Mesenchymal stem cell (in vitro differentiated cells and primary cell): Measurements from ENCODE around the gene ITGAL.

ENCODE experiments used
- DNase-seq: peaks from one replicate; pipeline ENCODE4 v3.0.0-alpha.2; 2013
- H2AFZ ChIP-seq: one replicate; pipeline ENCODE4 v1.6.1; 2013; ENCODE audit warnings: low read depth, mild to moderate bottlenecking, control low read depth, inconsistent platforms, low read length, moderate library complexity
- H2AK5ac ChIP-seq: 2 replicates; pipeline ENCODE4 v1.6.1; 2013; ENCODE audit warnings: low read length, moderate library complexity, mild to moderate bottlenecking, inconsistent platforms; ENCODE audit not compliant: severe bottlenecking
- H2BK120ac ChIP-seq: one replicate; pipeline ENCODE4 v1.6.1; 2013; ENCODE audit warnings: low read depth, mild to moderate bottlenecking, inconsistent platforms, low read length, moderate library complexity
- H2BK12ac ChIP-seq, 2 experiments: one replicate each; pipeline ENCODE4 v1.6.1; 2013; ENCODE audit warnings: inconsistent platforms in 2 of 2, low read length in 2 of 2, mild to moderate bottlenecking in 2 of 2, moderate library complexity in 2 of 2, control low read depth in 1 of 2
- H2BK15ac ChIP-seq: one replicate; pipeline ENCODE4 v1.6.1; 2013; ENCODE audit warnings: mild to moderate bottlenecking, low read depth, inconsistent platforms; ENCODE audit not compliant: poor library complexity, severe bottlenecking
- H2BK5ac ChIP-seq: 2 replicates; pipeline ENCODE4 v1.6.1; 2013; ENCODE audit warnings: low read depth, mild to moderate bottlenecking, low read length, control low read depth, inconsistent platforms; ENCODE audit not compliant: poor library complexity, severe bottlenecking
- H3K14ac ChIP-seq, 2 experiments: one replicate each; pipeline ENCODE4 v1.6.1; 2013; ENCODE audit warnings: inconsistent platforms in 2 of 2, low read length in 2 of 2, control low read depth in 1 of 2, mild to moderate bottlenecking in 1 of 2, moderate library complexity in 1 of 2
- H3K18ac ChIP-seq, 2 experiments: one replicate each; pipeline ENCODE4 v1.6.1; 2013; ENCODE audit warnings: inconsistent platforms in 2 of 2, low read length in 2 of 2, control low read depth in 1 of 2, low read depth in 1 of 2, mild to moderate bottlenecking in 1 of 2
- H3K23ac ChIP-seq, 2 experiments: one replicate each; pipeline ENCODE4 v1.6.1; 2013; ENCODE audit warnings: inconsistent platforms in 2 of 2, low read length in 2 of 2, mild to moderate bottlenecking in 2 of 2, moderate library complexity in 2 of 2, control low read depth in 1 of 2
- H3K27ac ChIP-seq: 2 replicates; pipeline ENCODE4 v1.5.1; 2013; ENCODE audit warnings: mild to moderate bottlenecking, moderate library complexity, low read length, control low read depth, inconsistent platforms; ENCODE audit not compliant: poor library complexity, severe bottlenecking
- H3K27me3 ChIP-seq, 2 experiments: 2 replicates each; pipeline versions ENCODE4 v1.6.1 to v1.7.0; 2013; ENCODE audit warnings: low read length in 2 of 2, mild to moderate bottlenecking in 2 of 2, moderate library complexity in 2 of 2, control low read depth in 1 of 2, inconsistent platforms in 1 of 2; ENCODE audit not compliant: control insufficient read depth in 1 of 2, insufficient read depth in 1 of 2
- H3K36me3 ChIP-seq, 2 experiments: 2 replicates each; pipeline versions ENCODE4 v1.6.1 to v1.7.0; 2013; ENCODE audit warnings: low read length in 2 of 2, control low read depth in 1 of 2, inconsistent platforms in 1 of 2, low read depth in 1 of 2, mild to moderate bottlenecking in 1 of 2; ENCODE audit not compliant: insufficient read depth in 2 of 2, control insufficient read depth in 1 of 2
- H3K4ac ChIP-seq, 2 experiments: one replicate each; pipeline ENCODE4 v1.6.1; 2013; ENCODE audit warnings: inconsistent platforms in 2 of 2, low read length in 2 of 2, mild to moderate bottlenecking in 2 of 2, moderate library complexity in 2 of 2, control low read depth in 1 of 2, low read depth in 1 of 2
- H3K4me1 ChIP-seq: 2 replicates; pipeline ENCODE4 v1.6.1; 2013; ENCODE audit warnings: low read depth, low read length, control low read depth; ENCODE audit not compliant: control insufficient read depth, insufficient read depth
- H3K4me2 ChIP-seq: 2 replicates; pipeline ENCODE4 v1.6.1; 2013; ENCODE audit warnings: low read length, mild to moderate bottlenecking, inconsistent platforms; ENCODE audit not compliant: poor library complexity, severe bottlenecking
- H3K4me3 ChIP-seq, 2 experiments: 2 replicates each; pipeline versions ENCODE4 v1.5.1 to v1.7.0; 2013; ENCODE audit warnings: low read length in 2 of 2, mild to moderate bottlenecking in 2 of 2, control low read depth in 1 of 2, low read depth in 1 of 2; ENCODE audit not compliant: insufficient read depth in 1 of 2
- H3K79me1 ChIP-seq: replicated peaks from 2 replicates; pipeline ENCODE4 v1.6.1; 2013; ENCODE audit warnings: mild to moderate bottlenecking, control low read depth, low read length, inconsistent platforms; ENCODE audit not compliant: poor library complexity, severe bottlenecking
- H3K9ac ChIP-seq: 2 replicates; pipeline ENCODE4 v1.7.0; 2013; ENCODE audit warnings: mild to moderate bottlenecking, low read length, moderate library complexity
- H3K9me3 ChIP-seq: 2 replicates; pipeline ENCODE4 v1.7.0; 2013; ENCODE audit warnings: mild to moderate bottlenecking, low read length; ENCODE audit not compliant: control insufficient read depth
- H4K8ac ChIP-seq: one replicate; pipeline ENCODE4 v1.6.1; 2013; ENCODE audit warnings: inconsistent platforms, mild to moderate bottlenecking, low read length, moderate library complexity
- H4K91ac ChIP-seq: one replicate; pipeline ENCODE4 v1.6.1; 2013; ENCODE audit warnings: mild to moderate bottlenecking, low read length, inconsistent platforms
- WGBS: methylation state at CpG from one replicate; pipeline ENCODE4 v1.1.7; 2013; ENCODE audit warnings: mixed read lengths; 5-methylcytosine and 5-hydroxymethylcytosine counted together

The ITGAL gene

DNA sequence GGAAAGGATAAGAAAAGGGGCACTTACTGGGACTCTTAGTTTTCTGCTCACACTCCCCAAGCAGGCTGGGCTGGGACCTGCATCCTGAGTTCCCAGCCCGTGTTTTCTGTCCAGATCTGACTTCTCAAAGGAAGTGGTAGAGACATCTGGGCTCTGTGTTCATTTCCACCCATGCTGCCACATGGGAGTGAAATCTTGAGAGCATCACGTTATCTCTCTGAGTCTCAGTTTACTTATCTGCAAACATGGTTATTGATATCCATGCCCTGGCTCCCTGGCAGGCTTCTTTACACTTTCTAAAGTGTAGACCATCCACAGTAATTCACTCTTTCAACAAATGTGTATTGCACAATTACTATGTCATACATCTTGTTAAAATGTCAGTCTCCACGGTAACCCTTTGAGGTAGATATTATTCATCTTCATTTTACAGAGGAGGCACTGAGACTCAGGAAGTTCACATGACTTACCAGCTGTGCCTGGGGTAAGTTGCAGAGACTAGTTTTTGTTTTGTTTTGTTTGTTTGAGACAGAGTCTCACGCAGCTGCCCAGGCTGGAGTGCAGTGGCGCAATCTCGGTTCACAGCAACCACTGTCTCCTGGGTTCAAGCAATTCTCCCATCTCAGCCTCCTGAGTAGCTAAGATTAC, 95.6 kb downstream of the ITGAL start:
- WGBS = 11% methylated on average over 3 of the region's 6 CpGs
- Histone ChIP-seq H3K9ac (peak overlapping the region; percentile 38), H3K23ac (no peak overlapping the region), H3K79me1 (peaks cover 12% of the 10 kb centered on the region), H2AK5ac (no peak overlapping the region), H2BK12ac (no peak overlapping the region), H3K4me1 (peaks cover 13% of the 10 kb centered on the region), H3K27me3 (peaks cover 0 to 5% of the 10 kb centered on the region in 2 experiments), H2BK120ac (no peak overlapping the region), H3K27ac (no peak overlapping the region), H4K91ac (peak overlapping the region; percentile 12), H2AFZ (no peak overlapping the region), H3K4me2 (no peak overlapping the region), H3K14ac (no peak overlapping the region), H4K8ac (no peak overlapping the region), H3K9me3 (no peaks in the 10 kb centered on the region), H3K4ac (no peak overlapping the region), H3K18ac (peak overlapping the region in 1 of 2 experiments; percentile 57), H3K4me3 (no peak overlapping the region), H3K36me3 (peaks cover 0 to 9% of the 10 kb centered on the region in 2 experiments), H2BK15ac (no peak overlapping the region), H2BK5ac (no peak overlapping the region)
- peak; percentile 93 for DNase-seq

DNA sequence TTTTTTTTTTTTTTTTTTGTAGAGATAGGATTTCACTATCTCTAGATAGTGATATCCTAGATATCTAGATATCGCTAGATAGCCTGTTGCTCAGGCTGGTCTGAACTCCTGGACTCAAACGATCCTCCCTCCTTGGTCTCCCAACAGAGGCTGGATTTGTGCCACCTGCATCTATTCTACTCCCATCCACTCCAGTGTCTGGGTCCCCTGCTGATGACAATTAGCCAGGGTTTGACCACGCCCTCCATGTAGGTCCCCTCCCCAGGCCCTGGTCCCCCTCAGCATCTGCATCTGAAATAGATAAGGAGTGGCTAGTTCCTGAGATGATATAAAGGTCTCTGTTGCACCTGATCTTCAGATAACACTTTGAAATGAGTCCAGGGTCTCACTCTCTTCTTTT, 96.7 kb downstream of the ITGAL start:
- no peak overlapping the region for H4K91ac ChIP-seq
- H2BK12ac ChIP-seq = peak overlapping the region in 1 of 2 experiments; percentile 42
- DNase-seq = no peak
- peaks cover 0 to 9% of the 10 kb centered on the region in 2 experiments for H3K36me3 ChIP-seq
- no peak overlapping the region for H2AK5ac ChIP-seq
- no peak overlapping the region for H2BK5ac ChIP-seq
- no peak overlapping the region for H3K9ac ChIP-seq
- H3K27ac ChIP-seq = no peak overlapping the region
- H3K27me3 ChIP-seq = peaks cover 0 to 5% of the 10 kb centered on the region in 2 experiments
- peaks cover 13% of the 10 kb centered on the region for H3K4me1 ChIP-seq
- H2BK120ac ChIP-seq = no peak overlapping the region
- H3K79me1 ChIP-seq = peaks cover 12% of the 10 kb centered on the region
- no peak overlapping the region for H3K23ac ChIP-seq
- H3K14ac ChIP-seq = no peak overlapping the region
- peak overlapping the region; percentile 46 for H2BK15ac ChIP-seq
- no peak overlapping the region for H3K4ac ChIP-seq
- H3K4me2 ChIP-seq = no peak overlapping the region
- H3K4me3 ChIP-seq = no peak overlapping the region
- no peak overlapping the region for H2AFZ ChIP-seq
- 94% methylated on average over 2 of the region's 3 CpGs for WGBS
- no peak overlapping the region for H3K18ac ChIP-seq
- H3K9me3 ChIP-seq = no peaks in the 10 kb centered on the region
- no peak overlapping the region for H4K8ac ChIP-seq

DNA sequence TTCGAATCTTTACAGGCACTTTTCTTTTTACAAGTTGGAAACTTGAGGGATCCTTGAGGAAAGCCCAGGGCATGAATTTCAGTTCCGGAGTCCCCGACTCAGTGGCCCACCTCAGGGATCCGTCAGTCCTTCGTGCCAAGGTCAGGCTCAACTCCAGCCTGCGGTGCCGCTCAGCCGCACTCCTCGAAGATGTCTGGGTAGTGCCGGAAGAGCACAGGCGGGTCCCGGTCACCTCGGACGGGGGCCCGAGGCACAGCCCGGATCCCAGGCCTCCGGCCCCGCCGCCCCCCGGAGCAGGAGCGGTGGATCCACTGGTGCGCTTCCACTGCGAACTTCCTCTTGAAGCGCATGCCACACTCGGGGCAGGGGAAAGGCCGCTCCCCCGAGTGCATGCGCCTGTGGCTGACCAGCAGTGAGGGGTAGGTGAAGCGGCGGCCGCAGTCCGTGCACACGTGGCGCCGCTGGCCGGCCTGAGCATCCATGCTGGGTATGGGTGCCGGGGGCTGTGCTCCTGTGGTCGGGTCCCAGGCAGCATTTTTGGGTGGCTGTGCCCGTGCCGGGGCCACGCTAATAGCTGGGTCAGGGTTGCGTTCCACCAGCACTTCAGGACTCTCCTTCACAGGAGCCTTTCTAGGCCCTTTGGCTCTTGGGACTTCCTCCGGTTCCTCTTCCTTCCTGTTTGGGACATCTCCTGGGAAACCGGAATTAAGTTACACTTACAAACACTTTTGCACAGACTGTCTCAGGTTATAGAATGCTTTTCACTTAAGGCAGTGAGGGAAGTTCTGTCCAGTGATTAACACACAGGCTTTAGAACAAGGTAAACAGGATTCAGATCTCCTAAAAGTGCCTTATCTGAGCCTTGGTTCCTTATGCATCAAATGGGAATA, 97.4 kb downstream of the ITGAL start:
- H3K18ac ChIP-seq = peak overlapping the region; percentile 27 to 70
- peak; percentile 17 for DNase-seq
- peak overlapping the region; percentile 23 for H2BK120ac ChIP-seq
- peaks cover 0 to 9% of the 10 kb centered on the region in 2 experiments for H3K36me3 ChIP-seq
- H2BK12ac ChIP-seq = peak overlapping the region in 1 of 2 experiments; percentile 87
- H3K23ac ChIP-seq = peak overlapping the region in 1 of 2 experiments; percentile 11
- peak overlapping the region; percentile 67 for H4K8ac ChIP-seq
- no peaks in the 10 kb centered on the region for H3K9me3 ChIP-seq
- peaks cover 0 to 5% of the 10 kb centered on the region in 2 experiments for H3K27me3 ChIP-seq
- no peak overlapping the region for H2AFZ ChIP-seq
- no peak overlapping the region for H3K9ac ChIP-seq
- peak overlapping the region; percentile 33 for H2BK15ac ChIP-seq
- 97% methylated on average over 42 of the region's 44 CpGs for WGBS
- H3K4ac ChIP-seq = peak overlapping the region in 1 of 2 experiments; percentile 45
- H3K4me3 ChIP-seq = no peak overlapping the region
- H3K14ac ChIP-seq = no peak overlapping the region
- H3K79me1 ChIP-seq = peaks cover 12% of the 10 kb centered on the region
- H2BK5ac ChIP-seq = no peak overlapping the region
- H2AK5ac ChIP-seq = no peak overlapping the region
- no peak overlapping the region for H3K27ac ChIP-seq
- no peak overlapping the region for H3K4me2 ChIP-seq
- peaks cover 13% of the 10 kb centered on the region for H3K4me1 ChIP-seq
- H4K91ac ChIP-seq = peak overlapping the region; percentile 78
